BLaER1 treated with 17β-estradiol and CSF1 and Interleukin-3, amounts not matched to agents 10 nM and 100 nM (cell line): ENCODE data around the gene TRIM13.
"Not testable (repeated sequence)": the region's sequence is repeated elsewhere in the genome, so short reads cannot be mapped to it uniquely, and the experiment has no call there.

Experiments used
- H3K27ac ChIP-seq, 11 experiments: shearing (Covaris generic); formaldehyde crosslinking; 2 replicates each; pipeline ENCODE4 v1.8.1; 2022
- H3K27me3 ChIP-seq, 11 experiments: shearing (Covaris generic); formaldehyde crosslinking; 2 replicates each; pipeline ENCODE4 v1.8.1; 2022
- H3K36me3 ChIP-seq, 11 experiments: shearing (Covaris generic); formaldehyde crosslinking; 2 replicates each; pipeline ENCODE4 v1.8.1; 2022
- H3K4me1 ChIP-seq, 10 experiments: shearing (Covaris generic); formaldehyde crosslinking; 2 replicates each; pipeline ENCODE4 v1.8.1; 2022
- H3K4me2 ChIP-seq, 11 experiments: shearing (Covaris generic); formaldehyde crosslinking; 2 replicates each; pipeline ENCODE4 v1.8.1; 2022
- H3K4me3 ChIP-seq, 10 experiments: shearing (Covaris generic); formaldehyde crosslinking; 2 replicates each; pipeline ENCODE4 v1.8.1; 2022
- H3K9ac ChIP-seq, 11 experiments: shearing (Covaris generic); formaldehyde crosslinking; 2 replicates each; pipeline ENCODE4 v1.8.1; 2022
- H3K9me3 ChIP-seq, 11 experiments: shearing (Covaris generic); formaldehyde crosslinking; replicated peaks in 1 of 11; 2 replicates each; pipeline ENCODE4 v1.8.1; 2022
- H4K20me1 ChIP-seq, 11 experiments: shearing (Covaris generic); formaldehyde crosslinking; 2 replicates each; pipeline ENCODE4 v1.8.1; 2022
- Cebpa-rat ChIP-seq, 11 experiments: shearing (Covaris generic); IDR thresholded peaks; 2 replicates each; pipeline ENCODE4 v1.8.1; 2022

TRIM13 gene

GRCh38 chr13:50060718-50061117 lies 63.9 kb downstream of the TRIM13 start:
- Histone ChIP-seq H3K4me3 (no peak overlapping the region), H3K4me1 (no peaks in the 10 kb centered on the region), H3K9me3 (no peaks in the 10 kb centered on the region), H3K9ac (no peak overlapping the region), H3K36me3 (peaks cover 59 to 94% (median 80%) of the 10 kb centered on the region in 11 experiments), H3K4me2 (no peak overlapping the region), H3K27ac (no peak overlapping the region; a peak in 1 of 22 replicates), H3K27me3 (no peaks in the 10 kb centered on the region), H4K20me1 (peaks cover 0 to 36% (median 17%) of the 10 kb centered on the region in 11 experiments; a peak in 13 of 22 replicates)
- TF ChIP-seq Cebpa-rat (IDR thresholded peaks at IDR 0.05) = no peak

- H3K4me1 ChIP-seq, H3K4me2 ChIP-seq, H3K27me3 ChIP-seq, H3K9me3 ChIP-seq, H3K4me3 ChIP-seq, H3K27ac ChIP-seq, H3K9ac ChIP-seq: not testable (repeated sequence)
- Histone ChIP-seq H4K20me1 (peaks cover 0 to 49% (median 18%) of the 10 kb centered on the region in 11 experiments; a peak in 12 of 22 replicates), H3K36me3 (peaks cover 64 to 94% (median 85%) of the 10 kb centered on the region in 11 experiments)
Measured at GRCh38 chr13:50062336-50062735, 65.5 kb downstream of the TRIM13 start.

GRCh38 chr13:50065712-50066111 lies 68.9 kb downstream of the TRIM13 start:
- peaks cover 0 to 26% (median 6%) of the 10 kb centered on the region in 10 experiments; a peak in 10 of 20 replicates for H3K4me1 ChIP-seq
- no peak overlapping the region for H3K4me3 ChIP-seq
- no peaks in the 10 kb centered on the region for H3K9me3 ChIP-seq
- no peak overlapping the region for H3K27ac ChIP-seq
- H4K20me1 ChIP-seq = peaks cover 0 to 64% (median 25%) of the 10 kb centered on the region in 11 experiments; a peak in 14 of 22 replicates
- H3K9ac ChIP-seq = no peak overlapping the region
- H3K27me3 ChIP-seq = no peaks in the 10 kb centered on the region
- no peak for TF ChIP-seq Cebpa-rat (IDR thresholded peaks at IDR 0.05)
- H3K36me3 ChIP-seq = peaks cover 60 to 95% (median 86%) of the 10 kb centered on the region in 11 experiments
- no peak overlapping the region for H3K4me2 ChIP-seq
